Measurements from ENCODE around the gene CLDN18. TPM values are rescaled to one million over a fixed set of nuclear protein-coding genes. Genes with fewer than 3 reads are reported as not detected.

CLDN18 gene
- total and polyA plus RNA-seq, 2 experiments from 2014 or later: 0.19 TPM; not detected in 1

DNA sequence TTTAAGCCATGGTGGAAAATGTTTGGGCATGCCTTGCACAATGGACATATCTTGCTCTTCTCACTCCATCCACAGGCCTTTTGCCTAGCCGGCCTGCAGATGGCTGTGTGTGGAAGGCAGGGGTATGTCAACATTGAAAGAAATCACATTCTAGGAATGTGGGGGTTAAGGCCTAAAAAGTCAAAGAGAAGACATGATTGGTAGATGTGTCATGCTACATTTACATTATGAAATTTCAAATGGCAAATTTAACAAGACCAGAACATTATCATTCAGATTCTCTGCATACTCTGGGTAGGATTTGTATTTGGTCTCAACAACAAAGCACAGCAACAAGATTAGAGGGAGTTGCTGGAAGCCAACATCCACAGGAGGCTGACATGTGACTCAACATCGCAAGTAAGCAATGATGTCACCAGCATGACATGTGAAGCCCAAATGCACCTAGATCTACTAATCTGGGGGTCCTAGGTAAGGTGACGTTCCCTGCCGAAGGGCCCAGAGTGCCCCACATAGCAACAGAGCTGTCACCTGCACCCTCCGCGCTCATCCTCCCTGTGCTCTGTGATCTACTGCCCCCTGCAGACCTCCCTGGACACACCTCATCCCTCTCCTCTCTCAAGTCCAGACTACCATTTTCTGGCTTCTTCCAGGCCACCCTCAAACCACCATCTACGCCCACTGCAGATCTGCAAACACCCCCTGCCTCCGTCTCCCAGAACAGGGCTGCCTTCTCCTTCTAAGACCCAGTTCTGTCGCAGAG, 39.4 kb downstream of the CLDN18 start (continued):
- TF ChIP-seq, protein P1, sequence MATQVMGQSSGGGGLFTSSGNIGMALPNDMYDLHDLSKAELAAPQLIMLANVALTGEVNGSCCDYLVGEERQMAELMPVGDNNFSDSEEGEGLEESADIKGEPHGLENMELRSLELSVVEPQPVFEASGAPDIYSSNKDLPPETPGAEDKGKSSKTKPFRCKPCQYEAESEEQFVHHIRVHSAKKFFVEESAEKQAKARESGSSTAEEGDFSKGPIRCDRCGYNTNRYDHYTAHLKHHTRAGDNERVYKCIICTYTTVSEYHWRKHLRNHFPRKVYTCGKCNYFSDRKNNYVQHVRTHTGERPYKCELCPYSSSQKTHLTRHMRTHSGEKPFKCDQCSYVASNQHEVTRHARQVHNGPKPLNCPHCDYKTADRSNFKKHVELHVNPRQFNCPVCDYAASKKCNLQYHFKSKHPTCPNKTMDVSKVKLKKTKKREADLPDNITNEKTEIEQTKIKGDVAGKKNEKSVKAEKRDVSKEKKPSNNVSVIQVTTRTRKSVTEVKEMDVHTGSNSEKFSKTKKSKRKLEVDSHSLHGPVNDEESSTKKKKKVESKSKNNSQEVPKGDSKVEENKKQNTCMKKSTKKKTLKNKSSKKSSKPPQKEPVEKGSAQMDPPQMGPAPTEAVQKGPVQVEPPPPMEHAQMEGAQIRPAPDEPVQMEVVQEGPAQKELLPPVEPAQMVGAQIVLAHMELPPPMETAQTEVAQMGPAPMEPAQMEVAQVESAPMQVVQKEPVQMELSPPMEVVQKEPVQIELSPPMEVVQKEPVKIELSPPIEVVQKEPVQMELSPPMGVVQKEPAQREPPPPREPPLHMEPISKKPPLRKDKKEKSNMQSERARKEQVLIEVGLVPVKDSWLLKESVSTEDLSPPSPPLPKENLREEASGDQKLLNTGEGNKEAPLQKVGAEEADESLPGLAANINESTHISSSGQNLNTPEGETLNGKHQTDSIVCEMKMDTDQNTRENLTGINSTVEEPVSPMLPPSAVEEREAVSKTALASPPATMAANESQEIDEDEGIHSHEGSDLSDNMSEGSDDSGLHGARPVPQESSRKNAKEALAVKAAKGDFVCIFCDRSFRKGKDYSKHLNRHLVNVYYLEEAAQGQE (IDR thresholded peaks at IDR 0.05; ENCODE audit: unreplicated experiment): no peak
- TF ChIP-seq, protein P2, sequence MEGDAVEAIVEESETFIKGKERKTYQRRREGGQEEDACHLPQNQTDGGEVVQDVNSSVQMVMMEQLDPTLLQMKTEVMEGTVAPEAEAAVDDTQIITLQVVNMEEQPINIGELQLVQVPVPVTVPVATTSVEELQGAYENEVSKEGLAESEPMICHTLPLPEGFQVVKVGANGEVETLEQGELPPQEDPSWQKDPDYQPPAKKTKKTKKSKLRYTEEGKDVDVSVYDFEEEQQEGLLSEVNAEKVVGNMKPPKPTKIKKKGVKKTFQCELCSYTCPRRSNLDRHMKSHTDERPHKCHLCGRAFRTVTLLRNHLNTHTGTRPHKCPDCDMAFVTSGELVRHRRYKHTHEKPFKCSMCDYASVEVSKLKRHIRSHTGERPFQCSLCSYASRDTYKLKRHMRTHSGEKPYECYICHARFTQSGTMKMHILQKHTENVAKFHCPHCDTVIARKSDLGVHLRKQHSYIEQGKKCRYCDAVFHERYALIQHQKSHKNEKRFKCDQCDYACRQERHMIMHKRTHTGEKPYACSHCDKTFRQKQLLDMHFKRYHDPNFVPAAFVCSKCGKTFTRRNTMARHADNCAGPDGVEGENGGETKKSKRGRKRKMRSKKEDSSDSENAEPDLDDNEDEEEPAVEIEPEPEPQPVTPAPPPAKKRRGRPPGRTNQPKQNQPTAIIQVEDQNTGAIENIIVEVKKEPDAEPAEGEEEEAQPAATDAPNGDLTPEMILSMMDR (conservative IDR thresholded peaks at IDR 0.05; ENCODE audit: low read depth in 2 of 2): peak; percentile 45 to 69

GRCh38 chr3:138051947-138052802, 42.2 kb downstream of the CLDN18 start:
- Histone ChIP-seq H3K79me2 (replicated peaks; ENCODE audit: insufficient read depth) (no peaks in the 10 kb centered on the region), H3K27me3 (ENCODE audit: insufficient read depth) (no peaks in the 10 kb centered on the region), H3K9me2 (ENCODE audit: insufficient read depth) (no peaks in the 10 kb centered on the region), H2AFZ (no peak overlapping the region), H3K4me3 (no peak overlapping the region), H3K36me3 (ENCODE audit: insufficient read depth) (no peaks in the 10 kb centered on the region), H3K4me2 (no peak overlapping the region), H3K4me1 (ENCODE audit: insufficient read depth) (peaks cover 9% of the 10 kb centered on the region), H4K20me1 (replicated peaks; ENCODE audit: insufficient read depth) (peaks cover 3% of the 10 kb centered on the region; the same call in 1 of the 2 replicates), H3K27ac (ENCODE audit: low read depth) (no peak overlapping the region), H3F3A (replicated peaks; ENCODE audit: low read depth) (no peaks in the 10 kb centered on the region)
- Mint-ChIP-seq H3K27ac (no peak overlapping the region), H3K4me3 (no peak overlapping the region), H3K4me1 (peaks cover 10% of the 10 kb centered on the region), H3K36me3 (ENCODE audit: low read depth) (peaks cover 2% of the 10 kb centered on the region; the same call in 1 of the 3 replicates), H3K9me3 (no peaks in the 10 kb centered on the region; the same call in 2 of the 3 replicates), H3K27me3 (ENCODE audit: insufficient read depth, low read depth, poor library complexity) (no peaks in the 10 kb centered on the region)
- peak; percentile 76 for DNase-seq (ENCODE audit: low spot score)
- ATAC-seq: peak; percentile 84
- TF ChIP-seq, protein P3, sequence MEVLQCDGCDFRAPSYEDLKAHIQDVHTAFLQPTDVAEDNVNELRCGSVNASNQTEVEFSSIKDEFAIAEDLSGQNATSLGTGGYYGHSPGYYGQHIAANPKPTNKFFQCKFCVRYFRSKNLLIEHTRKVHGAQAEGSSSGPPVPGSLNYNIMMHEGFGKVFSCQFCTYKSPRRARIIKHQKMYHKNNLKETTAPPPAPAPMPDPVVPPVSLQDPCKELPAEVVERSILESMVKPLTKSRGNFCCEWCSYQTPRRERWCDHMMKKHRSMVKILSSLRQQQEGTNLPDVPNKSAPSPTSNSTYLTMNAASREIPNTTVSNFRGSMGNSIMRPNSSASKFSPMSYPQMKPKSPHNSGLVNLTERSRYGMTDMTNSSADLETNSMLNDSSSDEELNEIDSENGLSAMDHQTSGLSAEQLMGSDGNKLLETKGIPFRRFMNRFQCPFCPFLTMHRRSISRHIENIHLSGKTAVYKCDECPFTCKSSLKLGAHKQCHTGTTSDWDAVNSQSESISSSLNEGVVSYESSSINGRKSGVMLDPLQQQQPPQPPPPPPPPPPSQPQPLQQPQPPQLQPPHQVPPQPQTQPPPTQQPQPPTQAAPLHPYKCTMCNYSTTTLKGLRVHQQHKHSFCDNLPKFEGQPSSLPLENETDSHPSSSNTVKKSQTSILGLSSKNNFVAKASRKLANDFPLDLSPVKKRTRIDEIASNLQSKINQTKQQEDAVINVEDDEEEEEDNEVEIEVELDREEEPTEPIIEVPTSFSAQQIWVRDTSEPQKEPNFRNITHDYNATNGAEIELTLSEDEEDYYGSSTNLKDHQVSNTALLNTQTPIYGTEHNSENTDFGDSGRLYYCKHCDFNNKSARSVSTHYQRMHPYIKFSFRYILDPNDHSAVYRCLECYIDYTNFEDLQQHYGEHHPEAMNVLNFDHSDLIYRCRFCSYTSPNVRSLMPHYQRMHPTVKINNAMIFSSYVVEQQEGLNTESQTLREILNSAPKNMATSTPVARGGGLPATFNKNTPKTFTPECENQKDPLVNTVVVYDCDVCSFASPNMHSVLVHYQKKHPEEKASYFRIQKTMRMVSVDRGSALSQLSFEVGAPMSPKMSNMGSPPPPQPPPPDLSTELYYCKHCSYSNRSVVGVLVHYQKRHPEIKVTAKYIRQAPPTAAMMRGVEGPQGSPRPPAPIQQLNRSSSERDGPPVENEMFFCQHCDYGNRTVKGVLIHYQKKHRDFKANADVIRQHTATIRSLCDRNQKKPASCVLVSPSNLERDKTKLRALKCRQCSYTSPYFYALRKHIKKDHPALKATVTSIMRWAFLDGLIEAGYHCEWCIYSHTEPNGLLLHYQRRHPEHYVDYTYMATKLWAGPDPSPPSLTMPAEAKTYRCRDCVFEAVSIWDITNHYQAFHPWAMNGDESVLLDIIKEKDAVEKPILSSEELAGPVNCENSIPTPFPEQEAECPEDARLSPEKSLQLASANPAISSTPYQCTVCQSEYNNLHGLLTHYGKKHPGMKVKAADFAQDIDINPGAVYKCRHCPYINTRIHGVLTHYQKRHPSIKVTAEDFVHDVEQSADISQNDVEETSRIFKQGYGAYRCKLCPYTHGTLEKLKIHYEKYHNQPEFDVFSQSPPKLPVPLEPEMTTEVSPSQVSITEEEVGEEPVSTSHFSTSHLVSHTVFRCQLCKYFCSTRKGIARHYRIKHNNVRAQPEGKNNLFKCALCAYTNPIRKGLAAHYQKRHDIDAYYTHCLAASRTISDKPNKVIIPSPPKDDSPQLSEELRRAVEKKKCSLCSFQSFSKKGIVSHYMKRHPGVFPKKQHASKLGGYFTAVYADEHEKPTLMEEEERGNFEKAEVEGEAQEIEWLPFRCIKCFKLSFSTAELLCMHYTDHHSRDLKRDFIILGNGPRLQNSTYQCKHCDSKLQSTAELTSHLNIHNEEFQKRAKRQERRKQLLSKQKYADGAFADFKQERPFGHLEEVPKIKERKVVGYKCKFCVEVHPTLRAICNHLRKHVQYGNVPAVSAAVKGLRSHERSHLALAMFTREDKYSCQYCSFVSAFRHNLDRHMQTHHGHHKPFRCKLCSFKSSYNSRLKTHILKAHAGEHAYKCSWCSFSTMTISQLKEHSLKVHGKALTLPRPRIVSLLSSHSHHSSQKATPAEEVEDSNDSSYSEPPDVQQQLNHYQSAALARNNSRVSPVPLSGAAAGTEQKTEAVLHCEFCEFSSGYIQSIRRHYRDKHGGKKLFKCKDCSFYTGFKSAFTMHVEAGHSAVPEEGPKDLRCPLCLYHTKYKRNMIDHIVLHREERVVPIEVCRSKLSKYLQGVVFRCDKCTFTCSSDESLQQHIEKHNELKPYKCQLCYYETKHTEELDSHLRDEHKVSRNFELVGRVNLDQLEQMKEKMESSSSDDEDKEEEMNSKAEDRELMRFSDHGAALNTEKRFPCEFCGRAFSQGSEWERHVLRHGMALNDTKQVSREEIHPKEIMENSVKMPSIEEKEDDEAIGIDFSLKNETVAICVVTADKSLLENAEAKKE (CRISPR knock-in tag; IDR thresholded peaks at IDR 0.05): no peak
- no peak for TF ChIP-seq NANOG (IDR thresholded peaks at IDR 0.05; ENCODE audit: borderline replicate concordance)
- TF ChIP-seq ZNF331 (CRISPR knock-in tag; IDR thresholded peaks at IDR 0.05; ENCODE audit: low read depth): no peak
- TF ChIP-seq, protein P1 (IDR thresholded peaks at IDR 0.05; ENCODE audit: unreplicated experiment): no peak
